ENCODE measurements around the gene PCDHA1. TPM values are rescaled to one million over a fixed set of nuclear protein-coding genes. Genes with fewer than 3 reads are reported as not detected.

PCDHA1 gene
- total RNA-seq, 2 experiments from 2014 or later = not detected

- POLR2A ChIA-PET = interaction anchor here (0.6 to 1.0 kb wide), 3 partner anchors 15 to 1763 kb away, joined by 3 read pairs; no protein-coding TSS in a partner anchor
- H3K4me1 ChIP-seq (ENCODE audit: insufficient read depth, low read length, poor library complexity, severe bottlenecking) = no peaks in the 10 kb centered on the region
- no peaks in the 10 kb centered on the region for H3K9me3 ChIP-seq (ENCODE audit: low read length)
- no peak for DNase-seq (ENCODE audit: low spot score)
- H3K79me2 ChIP-seq (ENCODE audit: insufficient read depth, low read depth, low read length) = no peaks in the 10 kb centered on the region
- no peak overlapping the region for H3K4me2 ChIP-seq (ENCODE audit: low read length)
- no peak overlapping the region for H2AFZ ChIP-seq (ENCODE audit: low read length)
- TF ChIP-seq, protein P1, sequence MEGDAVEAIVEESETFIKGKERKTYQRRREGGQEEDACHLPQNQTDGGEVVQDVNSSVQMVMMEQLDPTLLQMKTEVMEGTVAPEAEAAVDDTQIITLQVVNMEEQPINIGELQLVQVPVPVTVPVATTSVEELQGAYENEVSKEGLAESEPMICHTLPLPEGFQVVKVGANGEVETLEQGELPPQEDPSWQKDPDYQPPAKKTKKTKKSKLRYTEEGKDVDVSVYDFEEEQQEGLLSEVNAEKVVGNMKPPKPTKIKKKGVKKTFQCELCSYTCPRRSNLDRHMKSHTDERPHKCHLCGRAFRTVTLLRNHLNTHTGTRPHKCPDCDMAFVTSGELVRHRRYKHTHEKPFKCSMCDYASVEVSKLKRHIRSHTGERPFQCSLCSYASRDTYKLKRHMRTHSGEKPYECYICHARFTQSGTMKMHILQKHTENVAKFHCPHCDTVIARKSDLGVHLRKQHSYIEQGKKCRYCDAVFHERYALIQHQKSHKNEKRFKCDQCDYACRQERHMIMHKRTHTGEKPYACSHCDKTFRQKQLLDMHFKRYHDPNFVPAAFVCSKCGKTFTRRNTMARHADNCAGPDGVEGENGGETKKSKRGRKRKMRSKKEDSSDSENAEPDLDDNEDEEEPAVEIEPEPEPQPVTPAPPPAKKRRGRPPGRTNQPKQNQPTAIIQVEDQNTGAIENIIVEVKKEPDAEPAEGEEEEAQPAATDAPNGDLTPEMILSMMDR (conservative IDR thresholded peaks at IDR 0.05; ENCODE audit: low read length) = no peak
- no peak for TF ChIP-seq EZH2phosphoT487 (IDR thresholded peaks at IDR 0.05; ENCODE audit: borderline replicate concordance, low read depth, low read length)
- no peak overlapping the region for H3K27ac ChIP-seq (ENCODE audit: low read depth, low read length, poor library complexity, severe bottlenecking)
- no peaks in the 10 kb centered on the region for H4K20me1 ChIP-seq (ENCODE audit: insufficient read depth, low read length)
- CTCF ChIA-PET (ENCODE audit: unreplicated experiment) = no interaction called here
- no TSS peak for BruUV-seq (replicated peaks)
- H3K4me3 ChIP-seq (ENCODE audit: low read depth, low read length, poor library complexity, severe bottlenecking) = no peak overlapping the region
- intact Hi-C loops (cut with micrococcal nuclease; ENCODE audit: unreplicated experiment) = no loop called here
- H3K9me2 ChIP-seq (ENCODE audit: insufficient read depth, low read length) = no peaks in the 10 kb centered on the region
- no peaks in the 10 kb centered on the region for H3K36me3 ChIP-seq (ENCODE audit: insufficient read depth, low read length)
These were observed 232.0 kb downstream of the PCDHA1 start for GRCh38 chr5:141017943-141018342.

DNA sequence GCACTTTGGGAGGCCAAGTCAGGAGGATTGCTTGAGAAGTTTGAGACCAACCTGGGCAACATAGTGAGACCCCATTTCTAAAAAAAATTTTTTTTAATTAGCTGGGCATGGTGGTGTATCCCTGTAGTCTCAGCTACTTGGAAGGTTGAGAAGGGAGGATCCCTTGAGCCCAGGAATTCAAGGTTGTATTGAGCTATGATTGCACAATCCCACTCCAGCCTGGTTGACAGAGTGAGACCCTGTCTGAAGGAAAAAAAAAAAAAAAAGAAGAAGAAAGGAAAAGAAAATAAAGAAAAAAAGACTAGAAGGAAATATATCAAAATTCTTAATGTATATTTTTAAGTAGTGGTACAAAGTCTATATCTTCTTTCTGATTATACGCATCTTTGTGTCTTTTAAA lies 236.4 kb downstream of the PCDHA1 start:
- DNase-seq (ENCODE audit: low spot score) = no peak
- CTCF ChIA-PET (ENCODE audit: unreplicated experiment) = no interaction called here
- intact Hi-C loops (cut with micrococcal nuclease; ENCODE audit: unreplicated experiment) = no loop called here
- Histone ChIP-seq H3K4me1 (ENCODE audit: insufficient read depth, low read length, poor library complexity, severe bottlenecking) (no peaks in the 10 kb centered on the region), H2AFZ (ENCODE audit: low read length) (no peak overlapping the region), H4K20me1 (ENCODE audit: insufficient read depth, low read length) (no peaks in the 10 kb centered on the region), H3K79me2 (ENCODE audit: insufficient read depth, low read depth, low read length) (no peaks in the 10 kb centered on the region), H3K36me3 (ENCODE audit: insufficient read depth, low read length) (no peaks in the 10 kb centered on the region), H3K9me3 (ENCODE audit: low read length) (no peaks in the 10 kb centered on the region), H3K9me2 (ENCODE audit: insufficient read depth, low read length) (no peaks in the 10 kb centered on the region), H3K4me3 (ENCODE audit: low read depth, low read length, poor library complexity, severe bottlenecking) (no peak overlapping the region), H3K4me2 (ENCODE audit: low read length) (no peak overlapping the region), H3K27ac (ENCODE audit: low read depth, low read length, poor library complexity, severe bottlenecking) (no peak overlapping the region)
- POLR2A ChIA-PET = no interaction called here
- no TSS peak for BruUV-seq (replicated peaks)
- TF ChIP-seq, protein P1 (conservative IDR thresholded peaks at IDR 0.05; ENCODE audit: low read length) = no peak
- no peak for TF ChIP-seq EZH2phosphoT487 (IDR thresholded peaks at IDR 0.05; ENCODE audit: borderline replicate concordance, low read depth, low read length)

DNA sequence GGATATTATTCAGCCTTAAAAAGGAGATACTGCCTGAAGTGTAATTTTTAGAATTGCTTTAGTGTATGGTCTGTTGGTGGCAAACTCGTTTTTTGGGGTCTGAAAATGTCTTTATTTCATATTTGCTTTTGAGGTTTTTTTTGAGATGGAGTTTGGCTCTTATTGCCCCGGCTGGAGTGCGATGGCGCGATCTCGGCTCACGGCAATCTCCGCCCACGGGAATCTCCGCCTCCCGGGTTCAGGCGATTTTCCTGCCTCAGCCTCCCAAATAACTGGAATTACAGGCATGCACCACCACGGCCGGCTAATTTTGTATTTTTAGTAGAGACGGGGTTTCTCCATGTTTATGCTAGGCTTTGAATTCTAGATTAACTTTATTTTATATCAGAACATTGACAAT lies 245.1 kb downstream of the PCDHA1 start:
- Histone ChIP-seq H3K27ac (ENCODE audit: low read depth, low read length, poor library complexity, severe bottlenecking) (no peak overlapping the region), H3K4me1 (ENCODE audit: insufficient read depth, low read length, poor library complexity, severe bottlenecking) (no peaks in the 10 kb centered on the region), H4K20me1 (ENCODE audit: insufficient read depth, low read length) (no peaks in the 10 kb centered on the region), H2AFZ (ENCODE audit: low read length) (no peak overlapping the region), H3K9me2 (ENCODE audit: insufficient read depth, low read length) (no peaks in the 10 kb centered on the region), H3K36me3 (ENCODE audit: insufficient read depth, low read length) (no peaks in the 10 kb centered on the region), H3K4me2 (ENCODE audit: low read length) (no peak overlapping the region), H3K79me2 (ENCODE audit: insufficient read depth, low read depth, low read length) (no peaks in the 10 kb centered on the region), H3K4me3 (ENCODE audit: low read depth, low read length, poor library complexity, severe bottlenecking) (no peak overlapping the region), H3K9me3 (ENCODE audit: low read length) (no peaks in the 10 kb centered on the region)
- no peak for DNase-seq (ENCODE audit: low spot score)
- ChIA-PET CTCF (ENCODE audit: unreplicated experiment) (no interaction called here), POLR2A (no interaction called here)
- no peak for TF ChIP-seq EZH2phosphoT487 (IDR thresholded peaks at IDR 0.05; ENCODE audit: borderline replicate concordance, low read depth, low read length)
- TF ChIP-seq, protein P1 (conservative IDR thresholded peaks at IDR 0.05; ENCODE audit: low read length) = no peak
- no TSS peak for BruUV-seq (replicated peaks)
- intact Hi-C loops (cut with micrococcal nuclease; ENCODE audit: unreplicated experiment) = no loop called here
